ENCODE data around the gene SPRYD3. TPM values are rescaled to one million over a fixed set of nuclear protein-coding genes. Genes with fewer than 3 reads are reported as not detected.
"Not testable (repeated sequence)": the region's sequence is repeated elsewhere in the genome, so short reads cannot be mapped to it uniquely, and the experiment has no call there.

The SPRYD3 gene
- total and polyA plus RNA-seq, 12 donors, result 16.4 to 74.6 (median 43.1) TPM

- no peak overlapping the region for H3K4me3 ChIP-seq
- TF ChIP-seq CTCF (IDR thresholded peaks at IDR 0.05), result no peak
- no peak for TF ChIP-seq POLR2A (IDR thresholded peaks at IDR 0.05)
- peaks cover 4 to 15% of the 10 kb centered on the region in 2 donors for H3K4me1 ChIP-seq (replicated peaks in 1 of 2)
- peaks cover 4 to 87% of the 10 kb centered on the region in 2 donors for H3K36me3 ChIP-seq (replicated peaks in 1 of 2)
- H3K27me3 ChIP-seq, result no peaks in the 10 kb centered on the region
- peak in 1 of 7 donors; percentile 53 for DNase-seq
- 47 to 65% (median 55%) methylated on average over 8 of the region's 8 CpGs for WGBS, 4 donors
- intact Hi-C loops (cut with DNase I), result no loop called here
- no peaks in the 10 kb centered on the region for H3K9me3 ChIP-seq (replicated peaks in 1 of 3)
- H3K27ac ChIP-seq, result peak overlapping the region in 2 of 5 donors; percentile 1 to 54
These were observed 44.7 kb downstream of the SPRYD3 start for GRCh38 chr12:53034459-53034858.

- Histone ChIP-seq H3K27ac (peak overlapping the region in 2 of 5 donors; percentile 1 to 54), H3K36me3 (replicated peaks in 1 of 2) (peaks cover 4 to 89% of the 10 kb centered on the region in 2 donors)
- 69 to 76% (median 73%) methylated on average over 10 of the region's 10 CpGs for WGBS, 4 donors
These were observed 45.4 kb downstream of the SPRYD3 start for GRCh38 chr12:53033832-53034231.

GRCh38 chr12:53031616-53032015 is 47.6 kb downstream of the SPRYD3 start:
- Histone ChIP-seq H3K9me3 (replicated peaks in 1 of 3) (no peaks in the 10 kb centered on the region), H3K4me3 (no peak overlapping the region), H3K27me3 (no peaks in the 10 kb centered on the region), H3K27ac (no peak overlapping the region), H3K4me1 (replicated peaks in 1 of 2) (no peaks in the 10 kb centered on the region), H3K36me3 (replicated peaks in 1 of 2) (peaks cover 0 to 92% of the 10 kb centered on the region in 2 donors)
- TF ChIP-seq POLR2A (IDR thresholded peaks at IDR 0.05) (no peak), CTCF (IDR thresholded peaks at IDR 0.05) (no peak)
- DNase-seq, result no peak
- intact Hi-C loops (cut with DNase I), result no loop called here
- WGBS, 4 donors, result 93 to 97% (median 95%) methylated on average over 3 of the region's 3 CpGs

More at GRCh38 chr12:53033832-53034231, 45.4 kb downstream of the SPRYD3 start:
- H3K4me3 ChIP-seq; H3K4me1 ChIP-seq (replicated peaks in 1 of 2); H3K27me3 ChIP-seq; H3K9me3 ChIP-seq (replicated peaks in 1 of 3); intact Hi-C loops (cut with DNase I): not testable (repeated sequence)
- peak in 1 of 7 donors; percentile 55 for DNase-seq

GRCh38 chr12:53027014-53027413 is 52.2 kb downstream of the SPRYD3 start:
- H3K4me1 ChIP-seq (replicated peaks in 1 of 2); H3K4me3 ChIP-seq; intact Hi-C loops (cut with DNase I); H3K27ac ChIP-seq; DNase-seq; H3K27me3 ChIP-seq; H3K9me3 ChIP-seq (replicated peaks in 1 of 3): not testable (repeated sequence)
- H3K36me3 ChIP-seq (replicated peaks in 1 of 2), result peaks cover 0 to 97% of the 10 kb centered on the region in 2 donors
- WGBS, 4 donors, result 84 to 92% (median 89%) methylated on average over 8 to 13 of the region's 13 CpGs

GRCh38 chr12:53025250-53025649 is 53.9 kb downstream of the SPRYD3 start:
- no peak for TF ChIP-seq CTCF (IDR thresholded peaks at IDR 0.05)
- TF ChIP-seq POLR2A (IDR thresholded peaks at IDR 0.05), result no peak
- peaks cover 0 to 97% of the 10 kb centered on the region in 2 donors for H3K36me3 ChIP-seq (replicated peaks in 1 of 2)
- no peaks in the 10 kb centered on the region for H3K27me3 ChIP-seq
- H3K4me3 ChIP-seq, result no peak overlapping the region
- H3K27ac ChIP-seq, result no peak overlapping the region
- peaks cover 0 to 5% of the 10 kb centered on the region in 2 donors for H3K4me1 ChIP-seq (replicated peaks in 1 of 2)
- no peaks in the 10 kb centered on the region for H3K9me3 ChIP-seq (replicated peaks in 1 of 3)
- WGBS, 4 donors, result 57 to 83% (median 74%) methylated on average over 3 of the region's 3 CpGs
- no peak for DNase-seq
- intact Hi-C loops (cut with DNase I), result no loop called here
